Upper lobe of left lung (tissue), 6 donors: Measurements from ENCODE around the gene SBF1. TPM values are rescaled to one million over a fixed set of nuclear protein-coding genes. Genes with fewer than 3 reads are reported as not detected.

Source experiments
- ATAC-seq, 2 donors: fragments of 200-7000 bp; cut with Tn5 transposase; one replicate each; pipeline ENCODE4 v1.9.1; 2022; ENCODE audit warnings: mild to moderate bottlenecking in 2 of 2, moderate library complexity in 2 of 2; ENCODE audit not compliant: low FRiP score in 2 of 2
- DNase-seq, 2 donors: peaks; one replicate each; pipeline ENCODE4 v3.0.0-alpha.2; 2019 to 2020
- H3K27ac ChIP-seq, 4 donors: fragments of 200-600 bp; sonication (generic); one replicate each; pipeline ENCODE4 v1.5.1; 2016 to 2019
- H3K27me3 ChIP-seq, 4 donors: fragments of 200-600 bp; sonication (generic); one replicate each; pipeline ENCODE4 v1.5.1; 2017 to 2019
- H3K36me3 ChIP-seq, 4 donors: fragments of 200-600 bp; sonication (generic); one replicate each; pipeline ENCODE4 v1.5.1; 2016 to 2019
- H3K4me1 ChIP-seq, 4 donors: fragments of 200-600 bp; sonication (generic); one replicate each; pipeline ENCODE4 v1.5.1; 2018 to 2019
- H3K4me3 ChIP-seq, 4 donors: fragments of 200-600 bp; sonication (generic); one replicate each; pipeline ENCODE4 v1.5.1; 2017 to 2019; ENCODE audit warnings: mild to moderate bottlenecking in 2 of 4, moderate library complexity in 1 of 4
- H3K9me3 ChIP-seq, 4 donors: fragments of 200-600 bp; sonication (generic); one replicate each; pipeline ENCODE4 v1.5.1; 2018 to 2019
- CTCF ChIP-seq, 6 experiments: fragments of 450-650 bp in 4 of 6; fragments of 200-600 bp in 2 of 6; sonication (generic) in 2 of 6; IDR thresholded peaks; one replicate each; pipeline ENCODE4 v1.5.1; 2016 to 2019; ENCODE audit warnings: antibody characterized with exemption in 6 of 6
- EP300 ChIP-seq, 4 donors: sonication (generic); formaldehyde crosslinking; IDR thresholded peaks; one replicate each; pipeline ENCODE4 v1.5.1; 2017; ENCODE audit warnings: antibody characterized with exemption in 4 of 4, control low read depth in 2 of 4
- POLR2A ChIP-seq, 4 donors: fragments of 450-650 bp; IDR thresholded peaks; one replicate each; pipeline ENCODE4 v1.5.1; 2016 to 2017; ENCODE audit warnings: antibody characterized with exemption in 4 of 4, mild to moderate bottlenecking in 2 of 4
- POLR2AphosphoS5 ChIP-seq, 2 donors: sonication (generic); formaldehyde crosslinking; IDR thresholded peaks; one replicate each; pipeline ENCODE4 v1.5.1; 2017; ENCODE audit warnings: antibody characterized with exemption in 2 of 2
- WGBS, 2 donors: methylation state at CpG; one replicate each; pipeline ENCODE4 v1.1.5; 2017 to 2018; 5-methylcytosine and 5-hydroxymethylcytosine counted together
- total RNA-seq, 6 donors: library from RNA; depleted of rRNA in 4 of 6; stranded (reverse); fragments of >200 nt in 4 of 6; gene quantifications; one replicate each; pipeline versions ENCODE4 v1.1.0 to v1.2.1, GENCODE V29; 2016 to 2021
- donor health status: DM: no; HTN: no; CAD: no; lungs with moderate emphysema.
- donor health status: DM: no; HTN: yes; CAD: no; lungs with severe emphysema.

SBF1 gene
- total RNA-seq, 6 donors from 2014 or later = 44.6 to 117 (median 75.7) TPM

- TF ChIP-seq POLR2A (IDR thresholded peaks at IDR 0.05) = no peak
- TF ChIP-seq CTCF (IDR thresholded peaks at IDR 0.05) = no peak
- no peak for TF ChIP-seq POLR2AphosphoS5 (IDR thresholded peaks at IDR 0.05)
- TF ChIP-seq EP300 (IDR thresholded peaks at IDR 0.05) = no peak
- Histone ChIP-seq H3K27me3 (peaks cover 0 to 12% (median 7%) of the 10 kb centered on the region in 4 donors), H3K4me1 (peaks cover 30 to 44% (median 36%) of the 10 kb centered on the region in 4 donors), H3K4me3 (no peak overlapping the region), H3K36me3 (no peaks in the 10 kb centered on the region), H3K9me3 (no peaks in the 10 kb centered on the region), H3K27ac (no peak overlapping the region)
- ATAC-seq (no peak), DNase-seq (peak in 1 of 2 donors; percentile 37)
- WGBS, 2 donors = 72% methylated on average over 7 of the region's 7 CpGs
These were observed 2.0 kb upstream of the SBF1 start for GRCh38 chr22:50476868-50477267.

- Histone ChIP-seq H3K27me3 (no peaks in the 10 kb centered on the region), H3K27ac (peak overlapping the region in 2 of 4 donors; percentile 78 to 93), H3K4me3 (peak overlapping the region in 3 of 4 donors; percentile 89 to 99 (median 97)), H3K9me3 (no peaks in the 10 kb centered on the region), H3K36me3 (no peaks in the 10 kb centered on the region), H3K4me1 (peaks cover 33 to 44% (median 40%) of the 10 kb centered on the region in 4 donors)
- no peak for ATAC-seq
- WGBS, 2 donors = 85 to 90% methylated on average over 6 of the region's 6 CpGs
- DNase-seq = no peak
- TF ChIP-seq POLR2A (IDR thresholded peaks at IDR 0.05) (no peak), CTCF (IDR thresholded peaks at IDR 0.05) (no peak), EP300 (IDR thresholded peaks at IDR 0.05) (no peak), POLR2AphosphoS5 (IDR thresholded peaks at IDR 0.05) (no peak)
These were observed 792 bp upstream of the SBF1 start for GRCh38 chr22:50475652-50476002.

GRCh38 chr22:50473855-50474671 is 772 bp downstream of the SBF1 start:
- Histone ChIP-seq H3K4me1 (peaks cover 49 to 60% (median 54%) of the 10 kb centered on the region in 4 donors), H3K27ac (peak overlapping the region; percentile 81 to 93 (median 84)), H3K27me3 (no peaks in the 10 kb centered on the region), H3K36me3 (no peaks in the 10 kb centered on the region), H3K4me3 (peak overlapping the region; percentile 89 to 99 (median 95)), H3K9me3 (no peaks in the 10 kb centered on the region)
- 4 to 7% methylated on average over 16 to 37 of the region's 62 CpGs for WGBS, 2 donors
- no peak for TF ChIP-seq POLR2A (IDR thresholded peaks at IDR 0.05)
- no peak for TF ChIP-seq CTCF (IDR thresholded peaks at IDR 0.05)
- no peak for TF ChIP-seq POLR2AphosphoS5 (IDR thresholded peaks at IDR 0.05)
- TF ChIP-seq EP300 (IDR thresholded peaks at IDR 0.05) = no peak
- DNase-seq (peak; percentile 43 to 91), ATAC-seq (peak; percentile 16 to 59)

DNA sequence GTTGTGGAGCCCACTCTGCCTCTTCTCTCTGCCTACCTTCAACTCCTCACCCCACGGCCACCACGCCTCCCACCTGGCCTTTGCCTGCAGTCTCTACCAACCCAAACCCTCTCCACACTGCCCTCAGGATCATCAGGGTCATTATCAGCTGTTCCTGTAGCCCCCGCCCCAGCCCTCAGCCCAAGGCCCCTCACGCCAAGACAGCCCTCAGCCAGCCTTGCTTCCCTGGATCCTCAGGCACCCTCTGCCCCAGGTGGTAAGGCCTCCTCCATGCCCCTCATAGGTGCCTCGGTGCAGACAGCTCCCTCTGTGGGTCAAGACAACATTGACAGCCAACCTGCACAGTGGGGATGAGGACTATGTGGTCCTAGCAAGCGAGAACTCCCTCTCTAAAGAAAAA is 1.7 kb downstream of the SBF1 start:
- Histone ChIP-seq H3K36me3 (peaks cover 0 to 2% (median 2%) of the 10 kb centered on the region in 4 donors), H3K27ac (peak overlapping the region in 1 of 4 donors; percentile 93), H3K4me3 (peak overlapping the region in 1 of 4 donors; percentile 97), H3K4me1 (peaks cover 50 to 66% (median 54%) of the 10 kb centered on the region in 4 donors), H3K9me3 (no peaks in the 10 kb centered on the region), H3K27me3 (no peaks in the 10 kb centered on the region)
- no peak for TF ChIP-seq POLR2AphosphoS5 (IDR thresholded peaks at IDR 0.05)
- TF ChIP-seq CTCF (IDR thresholded peaks at IDR 0.05) = peak in 2 of 6 experiments; percentile 5 to 15
- no peak for TF ChIP-seq POLR2A (IDR thresholded peaks at IDR 0.05)
- no peak for TF ChIP-seq EP300 (IDR thresholded peaks at IDR 0.05)
- ATAC-seq (no peak), DNase-seq (no peak)
- 77 to 94% methylated on average over 5 to 6 of the region's 6 CpGs for WGBS, 2 donors
